SU-DHL-6 (cell line): ENCODE measurements around the gene PFDN1.

Experiments
- CTCF ChIP-seq: fragments of 200-600 bp; sonication (generic); IDR thresholded peaks from one replicate; pipeline ENCODE4 v1.5.1; 2017; ENCODE audit warnings: antibody characterized with exemption, mild to moderate bottlenecking, low read length, moderate library complexity; ENCODE audit not compliant: insufficient read depth, poor library complexity, severe bottlenecking
- EZH2phosphoT487 ChIP-seq: fragments of 200-600 bp; sonication (generic), shearing (Covaris generic); conservative IDR thresholded peaks from 2 replicates; pipeline ENCODE4 v1.6.1; 2018; ENCODE audit warnings: mild to moderate bottlenecking, antibody characterized with exemption, low read length, moderate library complexity, mixed read lengths

DNA sequence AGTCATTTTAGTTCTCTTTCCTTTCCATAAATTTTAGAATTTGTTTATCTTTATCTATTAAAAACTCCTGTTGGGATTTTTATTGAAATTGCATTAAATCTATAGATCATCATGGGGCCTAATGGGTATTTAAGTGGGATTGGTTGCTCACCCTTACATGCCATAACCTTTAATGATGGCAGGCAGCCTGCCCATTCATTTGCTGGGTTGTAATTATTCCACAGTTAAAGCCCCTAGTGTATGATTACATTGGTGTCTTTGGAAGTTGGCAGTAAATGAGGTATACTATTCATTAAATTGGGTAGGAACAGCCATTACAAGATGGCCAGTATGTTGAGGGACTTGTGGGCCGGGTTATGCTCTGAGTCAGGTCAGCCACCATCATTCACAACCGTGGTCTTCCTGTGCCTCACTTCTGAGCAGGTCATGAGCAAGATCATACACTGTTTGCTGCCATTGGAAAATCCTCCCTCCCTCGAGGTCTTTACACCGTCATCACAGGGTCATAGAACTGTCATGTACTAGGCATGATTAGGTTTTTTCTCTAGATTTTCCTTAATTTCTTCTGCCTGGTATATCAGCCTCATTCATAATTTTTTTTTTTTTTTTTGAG is 68.4 kb downstream of the PFDN1 start:
- TF ChIP-seq CTCF, result no peak
- TF ChIP-seq EZH2phosphoT487, result no peak
